Measurements from ENCODE around the gene AHNAK.

- TF ChIP-seq CTCF (IDR thresholded peaks at IDR 0.05) = no peak
- TF ChIP-seq EP300 (IDR thresholded peaks at IDR 0.05) = no peak
Measured at GRCh38 chr11:62399878-62400266, 146.7 kb downstream of the AHNAK start.

Measured in ovary (tissue), 3 donors.